HG02623 (cell line): ENCODE results near the gene BARD1.

Experiments
- ATAC-seq: cut with Tn5 transposase; IDR thresholded peaks from one replicate; pipeline ENCODE4 v1.9.1; 2021; ENCODE audit warnings: moderate library complexity; ENCODE audit not compliant: unreplicated experiment

The BARD1 gene

GRCh38 chr2:214679736-214680135 lies 129.7 kb downstream of the BARD1 start:
- peak; percentile 35 for ATAC-seq

GRCh38 chr2:214676421-214677089 lies 132.9 kb downstream of the BARD1 start:
- peak; percentile 36 for ATAC-seq
